HG02840 (cell line): ENCODE data around the gene SEC63.
"Not testable (repeated sequence)": the region's sequence is repeated elsewhere in the genome, so short reads cannot be mapped to it uniquely, and the experiment has no call there.

Experiments used
- ATAC-seq: cut with Tn5 transposase; IDR thresholded peaks from one replicate; pipeline ENCODE4 v1.9.1; 2021; ENCODE audit warnings: mild to moderate bottlenecking, moderate library complexity, moderate number of reproducible peaks; ENCODE audit not compliant: unreplicated experiment, low FRiP score

The SEC63 gene

DNA sequence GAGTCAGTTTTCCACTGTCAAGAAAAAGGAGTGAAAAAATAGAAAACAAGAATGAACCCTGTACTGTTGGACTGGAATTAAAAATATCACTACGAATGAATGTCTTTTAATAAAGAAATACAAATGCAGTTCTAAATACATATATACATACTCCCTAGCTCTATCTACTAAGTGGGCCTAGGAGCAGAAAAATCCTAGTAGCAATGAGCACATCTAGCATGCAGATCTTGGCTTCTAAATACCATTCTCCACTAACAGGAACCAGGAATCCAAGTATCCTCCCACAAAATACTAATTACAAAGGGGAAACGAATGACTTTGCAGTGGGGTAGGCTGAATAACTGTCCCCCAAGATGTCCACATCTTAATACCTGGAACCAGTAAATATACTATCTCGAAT lies 25.4 kb downstream of the SEC63 start:
- no peak for ATAC-seq

DNA sequence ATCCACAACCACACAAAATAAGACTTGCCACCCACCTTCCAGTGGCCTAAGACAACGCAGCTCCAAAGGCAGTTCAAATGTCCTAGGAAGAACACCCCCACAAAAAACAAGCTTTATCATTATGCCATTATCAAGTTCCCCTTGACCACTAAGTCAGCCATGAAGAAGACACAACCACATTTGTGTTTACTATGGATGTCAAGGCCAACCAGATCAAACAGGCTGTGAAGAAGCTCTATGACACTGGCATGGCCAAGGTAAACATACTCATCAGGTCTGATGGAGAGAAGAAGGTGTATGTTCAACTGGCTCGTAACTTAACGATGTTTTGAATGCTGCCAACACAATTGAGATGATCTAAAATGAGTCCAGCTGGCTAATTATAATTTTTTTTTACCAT lies 26.1 kb downstream of the SEC63 start:
- no peak for ATAC-seq

DNA sequence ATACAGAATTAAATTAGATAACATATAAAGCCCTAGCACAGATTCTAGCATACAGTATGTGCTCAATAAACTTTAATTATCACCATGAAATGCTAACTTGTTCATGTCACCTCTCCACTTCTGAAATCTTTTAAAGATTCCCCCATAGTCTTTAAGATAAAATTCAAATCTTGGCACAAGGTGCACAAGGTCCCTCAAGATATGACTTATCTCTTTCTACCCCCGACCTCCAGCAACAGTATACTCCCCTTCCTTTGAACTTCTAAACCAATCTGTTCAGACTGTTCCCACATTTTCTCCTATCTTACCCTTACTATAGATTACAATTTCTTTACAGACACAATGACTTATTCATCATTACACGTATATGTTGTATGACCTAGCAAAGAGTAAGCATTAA lies 29.0 kb downstream of the SEC63 start:
- no peak for ATAC-seq

DNA sequence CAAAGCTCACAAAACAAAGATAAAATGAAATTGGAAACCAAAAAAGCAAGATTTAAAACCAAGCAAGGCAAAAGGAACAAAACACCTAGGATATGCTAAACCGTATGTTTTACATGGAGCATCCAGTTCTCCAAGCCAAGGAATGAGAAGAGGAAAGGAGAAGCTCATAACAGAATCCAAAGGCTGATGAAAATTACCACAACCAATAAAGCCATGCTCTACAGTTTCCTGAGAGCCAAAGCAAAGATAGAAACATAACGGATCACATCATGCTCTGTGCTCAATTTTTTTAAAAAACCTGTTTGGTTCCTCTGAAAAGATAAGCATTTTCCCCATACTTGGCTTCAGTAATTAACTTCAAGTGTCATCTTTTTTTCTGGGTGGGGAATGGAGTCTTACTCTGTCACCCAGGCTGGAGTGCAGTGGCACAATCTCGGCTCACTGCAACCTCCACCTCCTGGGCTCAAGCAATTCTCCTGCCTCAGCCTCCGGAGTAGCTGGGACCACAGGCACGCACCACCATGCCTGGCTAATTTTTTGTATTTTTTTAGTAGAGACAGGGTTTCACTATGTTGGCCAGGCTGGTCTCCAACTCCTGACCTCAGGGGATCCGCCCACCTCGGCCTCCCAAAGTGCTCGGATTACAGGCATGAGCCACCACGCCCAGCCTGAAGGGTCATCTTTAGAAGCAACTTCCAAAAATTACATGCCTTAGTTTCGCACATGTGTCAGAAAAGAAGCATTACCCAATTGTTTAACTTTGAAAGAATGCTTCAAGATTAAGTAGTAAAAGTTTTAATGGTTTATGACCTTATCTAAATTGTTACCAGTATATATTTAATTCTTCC lies 31.1 kb downstream of the SEC63 start:
- not testable (repeated sequence) for ATAC-seq

DNA sequence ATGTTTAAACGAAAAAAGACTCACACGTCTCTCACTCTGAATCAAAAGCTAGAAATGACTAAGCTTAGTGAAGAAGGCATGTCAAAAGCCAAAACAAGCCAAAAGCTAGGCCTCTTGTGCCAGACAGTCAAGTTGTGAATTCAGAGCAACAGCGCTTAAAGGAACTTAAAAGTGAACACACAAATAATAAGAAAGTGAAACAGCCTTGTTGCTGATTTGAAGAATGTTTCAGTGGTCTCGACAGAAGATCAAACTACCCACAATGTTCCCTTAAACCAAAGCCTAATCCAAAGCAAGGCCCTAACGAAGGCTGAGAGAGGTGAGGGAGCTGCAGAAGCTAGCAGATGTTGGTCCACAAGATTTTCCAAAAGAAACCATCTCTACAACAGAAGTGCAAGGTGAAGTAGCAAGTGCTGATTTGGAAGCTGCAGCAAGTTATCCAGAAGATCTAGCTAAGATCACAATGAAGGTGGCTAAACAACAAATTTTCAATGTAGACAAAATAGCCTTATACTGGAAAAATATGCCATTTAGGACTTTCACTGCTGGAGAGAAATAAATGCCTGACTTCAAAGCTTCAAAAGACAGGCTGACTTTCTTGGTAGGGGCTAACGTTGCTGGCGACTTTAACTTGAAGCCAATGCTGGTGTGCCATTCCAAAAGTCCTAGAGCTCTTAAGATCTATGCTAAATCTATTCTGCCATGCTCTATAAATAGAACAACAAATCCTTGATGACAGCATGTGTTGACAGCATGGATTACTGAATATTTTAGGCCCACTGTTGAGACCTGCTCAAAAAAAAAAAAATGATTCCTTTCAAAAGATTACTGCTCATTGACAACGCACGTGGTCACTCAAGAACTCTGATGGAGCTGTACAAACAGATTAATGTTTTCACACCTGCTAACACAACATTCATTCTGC lies 40.3 kb downstream of the SEC63 start:
- no peak for ATAC-seq

DNA sequence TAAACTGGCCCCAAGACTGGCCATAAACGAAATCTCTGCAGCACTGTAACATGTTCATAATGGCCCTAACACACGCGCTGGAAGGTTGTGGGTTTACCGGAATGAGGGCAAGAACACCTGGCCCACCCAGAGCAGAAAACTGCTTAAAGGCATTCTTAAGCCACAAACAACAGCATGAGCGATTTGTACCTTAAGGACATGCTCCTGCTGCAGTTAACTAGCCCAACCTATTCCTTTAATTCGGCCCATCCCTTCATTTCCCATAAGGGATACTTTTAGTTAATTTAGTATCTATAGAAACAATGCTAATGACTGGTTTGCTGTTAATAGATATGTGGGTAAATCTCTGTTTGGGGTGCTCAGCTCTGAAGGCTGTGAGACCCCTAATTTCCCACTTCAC lies 41.0 kb downstream of the SEC63 start:
- ATAC-seq: not testable (repeated sequence)

DNA sequence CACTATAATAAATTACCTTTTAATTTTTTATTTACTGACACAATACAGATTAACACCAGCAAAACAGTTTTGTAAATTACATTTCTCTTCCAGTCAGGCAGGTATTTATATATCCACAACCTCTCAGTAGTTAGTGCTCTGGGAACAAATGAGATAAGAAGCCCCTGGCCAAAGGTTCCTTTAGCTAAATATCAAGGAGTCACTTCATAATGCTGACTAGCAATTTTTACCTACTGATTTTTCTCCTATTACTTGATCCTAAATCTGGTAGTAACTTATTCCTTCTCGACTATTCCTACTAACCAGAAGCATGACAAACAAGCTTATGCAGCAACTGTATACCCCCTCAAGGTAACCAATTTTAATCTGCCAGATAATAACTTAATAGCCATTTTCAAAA lies 46.3 kb downstream of the SEC63 start:
- ATAC-seq: no peak

DNA sequence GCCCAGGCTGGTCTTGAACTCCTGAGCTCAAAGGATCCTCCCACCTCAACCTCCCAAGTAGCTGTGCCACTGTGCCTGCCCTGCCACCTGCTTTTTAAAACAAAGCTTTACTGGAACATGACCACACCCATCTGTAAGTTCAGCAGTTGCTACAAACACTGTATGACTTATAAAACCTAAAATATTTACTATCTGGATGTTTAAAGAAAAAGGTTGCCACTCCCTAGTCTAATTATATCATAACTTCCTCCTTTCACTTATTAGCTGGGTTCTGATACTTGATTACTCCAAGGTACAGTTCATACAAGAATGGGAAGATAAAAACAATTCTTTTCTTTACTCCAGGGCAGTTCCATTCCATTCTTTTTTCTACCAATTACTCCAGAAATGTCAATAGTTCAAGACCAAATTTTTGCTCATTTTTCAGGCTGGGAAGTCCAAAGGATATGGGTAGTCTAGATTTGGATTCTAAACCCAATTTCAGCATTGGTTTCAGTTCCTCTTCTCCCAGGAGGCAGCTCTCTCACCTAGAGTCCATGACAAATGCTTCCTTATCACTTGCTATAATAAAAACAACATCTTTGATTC lies 63.1 kb downstream of the SEC63 start:
- ATAC-seq: no peak

DNA sequence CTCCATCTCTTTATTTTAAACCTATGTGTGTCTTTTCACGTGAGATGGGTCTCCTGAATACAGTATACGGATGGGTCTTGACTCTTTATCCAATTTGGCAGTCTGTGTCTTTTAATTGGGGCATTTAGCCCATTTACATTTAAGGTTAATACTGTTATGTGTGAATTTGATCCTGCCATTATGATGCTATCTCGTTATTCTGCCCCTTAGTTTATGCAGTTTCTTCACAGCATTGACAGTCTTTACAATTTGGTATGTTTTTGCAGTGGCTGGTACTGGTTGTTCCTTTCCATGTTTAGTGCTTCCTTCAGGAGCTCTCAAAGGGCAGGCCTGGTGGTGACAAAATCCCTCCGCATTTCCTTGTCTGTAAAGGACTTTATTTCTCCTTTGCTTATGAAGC lies 67.6 kb downstream of the SEC63 start:
- not testable (repeated sequence) for ATAC-seq

DNA sequence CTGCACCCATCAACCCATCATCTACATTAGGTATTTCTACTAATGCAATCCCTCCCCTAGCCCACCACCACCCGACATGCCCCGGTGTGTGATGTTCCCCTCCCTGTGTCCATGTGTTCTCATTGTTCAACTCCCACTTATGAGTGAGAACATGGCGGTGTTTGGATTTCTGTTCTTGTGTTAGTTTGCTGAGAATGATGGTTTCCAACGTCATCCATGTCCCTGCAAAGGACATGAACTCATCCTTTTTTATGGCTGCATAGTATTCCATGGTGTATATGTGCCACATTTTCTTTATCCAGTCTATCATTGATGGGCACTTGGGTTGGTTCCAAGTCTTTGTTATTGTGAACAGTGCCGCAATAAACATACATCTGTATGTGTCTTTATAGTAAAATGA lies 72.1 kb downstream of the SEC63 start:
- not testable (repeated sequence) for ATAC-seq

DNA sequence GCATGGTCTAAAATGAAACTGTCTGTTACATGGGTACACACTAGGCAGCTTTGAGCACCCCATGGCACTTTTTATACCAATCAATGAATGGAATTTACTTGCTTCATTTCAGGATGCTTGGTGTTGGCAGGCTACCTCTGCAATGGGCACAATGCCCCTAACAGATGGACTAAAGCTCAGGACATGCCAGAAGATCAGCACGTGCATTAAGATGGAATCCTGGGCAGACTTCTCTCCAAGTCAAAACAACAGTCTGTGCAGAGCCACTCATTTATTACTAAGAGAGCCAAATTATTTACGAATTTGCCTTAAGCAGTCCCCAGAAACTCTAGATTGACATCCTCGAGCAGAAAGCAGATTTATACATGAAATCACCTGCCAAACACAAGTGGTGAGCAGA lies 78.1 kb downstream of the SEC63 start:
- no peak for ATAC-seq

DNA sequence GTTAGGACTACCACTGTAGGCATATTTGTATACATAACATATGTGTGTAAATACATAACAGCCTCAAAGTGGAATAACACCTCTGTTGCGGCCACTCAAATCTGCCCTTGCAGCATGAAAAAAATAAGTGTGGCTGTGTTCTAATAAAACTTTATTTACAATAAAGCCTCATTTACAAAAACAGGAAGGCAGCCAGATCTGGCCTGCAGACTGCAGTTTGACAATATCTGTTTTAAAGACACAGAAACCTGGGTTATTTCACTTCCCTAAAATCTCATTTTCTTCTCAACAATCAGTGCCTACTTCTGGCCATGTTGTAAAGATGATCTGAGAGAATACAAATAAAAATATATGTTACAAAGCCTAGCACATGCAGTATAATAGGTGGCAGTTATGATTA lies 80.0 kb downstream of the SEC63 start:
- ATAC-seq: no peak

DNA sequence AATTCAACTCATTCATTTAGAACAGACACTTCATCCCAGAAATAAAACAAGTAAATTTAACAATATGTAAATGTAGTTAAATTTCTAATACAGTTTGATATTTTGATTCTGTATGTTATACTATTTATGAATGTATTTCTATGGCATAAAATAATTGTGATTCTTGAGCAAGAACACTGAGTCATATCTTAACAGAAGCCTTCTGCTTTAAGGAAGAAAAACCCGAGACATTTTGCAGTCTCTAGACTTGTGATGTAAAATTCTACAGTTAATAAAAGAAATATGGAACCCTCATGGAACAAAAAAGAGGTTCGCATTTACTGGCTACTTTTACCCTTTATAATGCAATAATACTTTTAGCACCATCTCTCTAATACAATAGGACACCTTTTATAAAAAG lies 86.0 kb downstream of the SEC63 start:
- no peak for ATAC-seq

DNA sequence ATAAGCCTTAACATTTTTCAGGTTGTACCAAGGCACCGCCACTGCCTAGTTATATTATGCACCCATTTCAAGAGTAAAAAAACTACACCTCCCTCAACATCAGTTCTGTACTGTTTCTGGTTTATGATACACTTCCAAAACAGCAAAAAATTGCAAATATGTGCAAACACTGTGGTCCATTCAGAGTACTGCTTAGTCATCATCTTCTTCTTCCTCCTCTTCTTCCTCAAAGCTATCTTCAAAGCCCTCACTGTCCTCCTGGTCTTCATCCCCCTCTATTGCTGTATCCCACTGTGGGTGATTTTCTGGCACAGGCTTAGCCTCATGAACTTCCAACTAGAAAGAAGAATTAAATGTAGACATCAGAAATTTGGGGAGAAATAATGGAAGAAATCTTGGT lies 86.5 kb downstream of the SEC63 start:
- ATAC-seq: not testable (repeated sequence)

DNA sequence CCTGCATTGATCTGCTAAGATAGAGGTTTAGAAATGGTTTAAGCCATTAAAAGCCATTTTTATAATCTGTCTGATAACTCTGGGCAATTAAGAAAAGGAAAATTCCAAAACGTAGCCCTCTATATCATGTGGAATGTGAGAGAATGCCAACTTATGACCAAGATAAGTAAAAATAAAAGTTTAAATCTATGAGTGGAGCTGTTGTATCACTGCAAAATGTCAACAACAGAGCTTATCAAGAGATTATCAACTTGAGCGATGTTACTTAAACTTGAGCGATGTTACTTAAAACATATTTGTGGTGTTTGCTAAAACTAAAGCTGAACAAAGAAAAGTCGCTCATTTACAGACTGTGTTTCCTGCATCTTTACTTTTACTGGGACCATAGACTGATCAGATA lies 87.0 kb downstream of the SEC63 start:
- ATAC-seq: no peak

DNA sequence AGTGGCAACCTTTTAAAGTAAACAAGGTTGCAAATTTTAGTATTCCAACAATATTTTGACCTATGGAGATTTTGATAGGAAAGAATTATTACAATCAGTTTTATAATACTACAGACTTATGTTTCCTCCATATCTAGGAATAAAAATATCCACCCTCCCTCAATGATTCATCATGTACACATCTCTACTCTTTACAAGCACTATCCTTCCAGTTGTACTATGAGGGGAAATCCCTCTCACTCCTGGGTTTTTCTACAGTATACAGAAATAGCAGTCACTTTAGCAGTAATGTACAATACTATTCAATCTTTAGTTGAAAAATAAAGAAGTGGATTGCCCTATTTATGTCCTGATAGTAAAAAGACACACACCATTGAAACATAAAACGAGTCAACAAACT lies 87.6 kb downstream of the SEC63 start:
- ATAC-seq: no peak

DNA sequence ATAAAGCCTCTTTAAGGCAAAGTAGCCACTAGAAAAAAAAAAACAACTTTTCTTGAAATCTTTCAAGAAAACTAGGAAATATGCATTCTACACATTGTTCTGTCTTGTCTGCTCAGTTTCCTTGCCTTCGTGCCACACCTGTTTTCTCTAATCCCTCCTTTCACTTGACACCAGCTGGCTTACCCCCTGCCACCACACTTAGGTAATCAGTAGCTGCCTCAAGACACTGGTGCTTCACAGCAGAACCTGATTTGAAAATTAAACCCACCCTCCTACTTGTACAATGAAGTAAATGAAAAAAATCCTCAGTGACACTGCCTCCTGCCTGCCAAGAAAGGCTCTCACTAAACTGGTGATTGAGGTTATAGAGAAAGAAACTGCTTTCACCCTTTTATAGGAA lies 88.1 kb downstream of the SEC63 start:
- no peak for ATAC-seq

DNA sequence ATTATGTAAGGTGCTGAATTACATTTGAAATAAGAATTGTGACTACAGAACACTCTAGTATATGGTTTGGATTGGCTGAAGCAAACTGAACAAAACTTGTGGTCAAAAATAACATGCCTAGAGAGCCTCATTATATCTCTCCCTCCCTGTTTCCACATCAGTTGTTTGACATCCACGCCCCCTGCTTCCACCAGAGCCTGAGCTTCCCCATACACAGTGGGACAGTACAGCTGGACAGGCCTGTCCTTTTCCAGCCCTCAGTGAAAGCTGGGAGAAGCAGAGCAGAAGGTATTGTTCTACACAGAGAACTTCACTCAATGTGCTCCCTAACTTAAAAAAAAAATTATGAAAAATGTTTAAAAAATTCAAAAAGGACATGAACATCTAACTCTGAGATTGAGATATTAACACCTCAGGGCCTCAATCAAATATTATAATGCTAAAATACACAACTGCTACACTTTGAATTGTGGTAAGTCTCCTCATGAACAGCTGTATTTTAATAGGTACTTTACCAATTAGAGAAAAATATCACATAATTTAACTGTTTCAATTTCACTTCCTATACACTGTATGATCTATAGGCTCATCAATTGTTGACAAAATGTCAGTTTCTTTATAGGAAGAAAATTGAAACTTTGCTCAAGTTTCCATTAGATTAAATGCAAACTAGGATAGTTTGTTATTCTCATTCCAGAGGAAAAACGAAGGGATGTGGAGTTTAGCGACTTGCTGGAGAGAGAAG lies 89.0 kb downstream of the SEC63 start:
- ATAC-seq: no peak

DNA sequence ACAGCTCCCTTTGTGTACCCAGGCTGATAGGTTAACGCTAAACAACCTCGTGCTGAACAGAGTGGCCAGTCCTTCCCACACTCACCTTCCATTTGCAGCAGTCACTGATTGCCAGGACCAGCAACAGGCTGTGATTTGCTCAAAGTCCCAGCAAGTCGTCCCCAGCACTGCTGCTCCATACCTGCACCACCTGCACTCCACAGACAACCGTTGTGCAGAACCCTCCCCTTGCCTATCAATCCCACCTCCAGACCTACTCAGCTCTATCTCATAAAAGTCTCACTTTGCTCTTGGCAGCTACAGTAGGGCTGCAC lies 90.7 kb downstream of the SEC63 start:
- ATAC-seq: no peak

DNA sequence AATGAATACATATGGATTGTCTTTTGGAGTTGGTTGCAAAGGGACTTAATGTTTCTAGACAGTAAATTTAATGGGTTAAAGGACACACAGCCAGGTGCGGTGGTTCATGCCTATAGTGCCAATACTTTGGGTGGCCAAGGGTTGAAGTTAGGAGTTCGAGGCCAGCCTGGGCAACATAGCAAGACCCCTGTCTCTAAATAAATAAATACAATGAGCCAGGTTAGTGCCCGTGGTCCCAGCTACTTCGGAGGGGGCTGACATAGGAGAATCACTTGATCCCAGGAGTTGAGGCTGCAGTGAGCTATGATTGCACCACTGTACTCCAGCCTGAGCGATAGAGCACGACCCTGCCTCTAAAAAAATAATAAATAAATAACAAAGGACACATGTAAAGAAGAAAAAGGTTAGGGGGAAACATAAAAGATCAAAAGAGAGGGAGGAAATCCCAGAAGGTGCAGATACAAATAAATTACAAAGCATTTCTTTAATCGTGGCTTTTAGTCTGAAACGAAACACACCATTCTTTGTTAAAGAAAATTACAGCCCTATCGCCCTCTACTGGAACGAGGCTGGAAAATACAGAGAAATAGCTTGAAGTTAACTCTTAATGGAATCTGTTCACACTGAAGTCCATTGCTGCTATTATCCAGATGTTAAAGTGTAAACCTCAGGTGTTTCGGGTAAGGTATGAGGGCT lies 91.3 kb downstream of the SEC63 start:
- no peak for ATAC-seq
